Measurements from ENCODE around the gene DNAJB2.

Gene DNAJB2

DNA sequence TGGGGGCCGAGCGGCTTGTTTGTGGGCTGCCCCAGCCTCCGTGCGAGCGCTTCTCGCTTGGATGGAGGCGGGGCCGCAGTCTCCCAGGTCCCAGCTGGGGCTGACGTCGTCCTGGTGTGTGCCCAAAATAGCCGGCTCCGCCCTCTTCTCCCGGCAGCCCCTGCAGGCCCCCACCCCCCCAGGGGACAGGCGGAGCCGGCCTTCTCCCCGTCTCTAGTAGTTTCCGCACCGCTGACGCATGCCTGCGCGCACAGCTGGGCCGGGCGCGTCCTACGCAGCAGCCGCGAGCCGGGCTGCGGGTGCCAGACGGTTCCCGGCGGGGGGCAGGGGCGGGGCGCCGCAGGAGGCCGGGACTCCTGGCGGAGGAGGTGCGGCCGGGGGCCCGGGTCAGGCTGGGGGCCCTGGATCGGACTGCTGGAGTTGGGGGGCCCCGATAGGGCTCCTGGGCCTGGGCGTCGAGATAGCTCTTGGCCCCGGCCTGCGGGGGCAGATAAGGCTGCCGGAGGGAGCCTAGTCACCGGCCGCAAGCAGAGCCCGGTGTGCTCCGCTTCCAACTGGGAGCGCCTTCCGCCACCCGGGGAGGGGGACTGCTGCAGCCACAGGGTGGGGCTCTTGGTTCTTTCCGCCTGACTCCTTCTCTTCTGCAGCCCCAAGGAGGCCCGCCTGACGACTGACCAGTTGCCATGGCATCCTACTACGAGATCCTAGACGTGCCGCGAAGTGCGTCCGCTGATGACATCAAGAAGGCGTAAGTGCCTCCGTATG lies at the start of gene DNAJB2:
TSS of gene DNAJB2 (plus strand) at position 216 of the 765 bp plus-strand sequence. CDS start at position 684, 468 bp downstream.
- in situ Hi-C loops (cut with MboI; ENCODE audit: low sequenced_read_pairs) = no loop called here

DNA sequence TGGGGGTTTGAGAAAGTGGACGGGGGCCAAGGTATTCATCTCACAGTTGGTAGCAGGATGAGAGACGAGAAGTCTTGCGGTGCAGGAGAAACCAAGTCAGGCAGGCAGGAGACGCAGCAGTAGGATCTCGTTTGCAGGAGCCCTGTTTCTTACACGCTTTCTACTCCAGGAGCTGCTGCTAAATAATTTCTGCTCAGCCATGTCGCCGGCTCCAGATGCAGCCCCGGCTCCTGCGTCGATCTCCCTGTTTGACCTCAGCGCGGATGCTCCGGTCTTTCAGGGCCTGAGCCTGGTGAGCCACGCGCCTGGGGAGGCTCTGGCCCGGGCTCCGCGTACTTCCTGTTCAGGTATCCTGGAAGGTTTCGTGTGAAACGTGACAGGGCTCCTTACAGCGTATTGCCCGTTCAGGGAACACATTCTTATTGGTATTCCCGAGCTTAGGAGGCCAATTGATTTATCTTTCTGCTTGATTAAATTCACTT lies 49.1 kb upstream of the DNAJB2 start:
- in situ Hi-C loops (cut with MboI; ENCODE audit: low sequenced_read_pairs) = no loop called here

- in situ Hi-C loops (cut with MboI; ENCODE audit: low sequenced_read_pairs) = no loop called here
Measured at GRCh38 chr2:219234331-219234730, 44.8 kb upstream of the DNAJB2 start.

- in situ Hi-C loops (cut with MboI; ENCODE audit: low sequenced_read_pairs) = no loop called here
Measured at GRCh38 chr2:219243291-219243761, 35.8 kb upstream of the DNAJB2 start.

- in situ Hi-C loops (cut with MboI; ENCODE audit: low sequenced_read_pairs) = no loop called here
Measured at GRCh38 chr2:219244789-219245147, 34.4 kb upstream of the DNAJB2 start.

GRCh38 chr2:219245148-219245898 lies 33.8 kb upstream of the DNAJB2 start, which contains the start of the genes GLB1L and STK16:
Gene GLB1L (minus strand): TSS chr2:219245444. CDS start chr2:219243573, 1,871 bp downstream.
Gene STK16 (plus strand): TSS chr2:219245479. CDS start chr2:219246000, 521 bp downstream.
- in situ Hi-C loops (cut with MboI; ENCODE audit: low sequenced_read_pairs) = no loop called here

DNA sequence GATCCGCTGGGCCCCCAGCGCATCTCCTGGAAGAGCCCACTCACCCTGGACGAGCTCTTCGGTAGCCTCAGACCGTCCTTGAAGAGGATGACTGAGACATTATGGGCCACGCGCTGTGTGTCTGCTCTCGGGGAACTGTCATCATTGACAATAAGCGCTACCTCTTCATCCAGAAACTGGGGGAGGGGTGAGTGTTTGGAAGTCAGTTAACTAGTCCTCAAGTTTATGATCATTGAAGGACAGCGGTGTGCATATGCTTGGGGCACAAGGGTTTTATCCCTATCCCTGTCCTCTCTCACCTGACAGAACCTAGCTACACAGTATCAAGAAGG lies 33.3 kb upstream of the DNAJB2 start:
- in situ Hi-C loops (cut with MboI; ENCODE audit: low sequenced_read_pairs) = no loop called here

DNA sequence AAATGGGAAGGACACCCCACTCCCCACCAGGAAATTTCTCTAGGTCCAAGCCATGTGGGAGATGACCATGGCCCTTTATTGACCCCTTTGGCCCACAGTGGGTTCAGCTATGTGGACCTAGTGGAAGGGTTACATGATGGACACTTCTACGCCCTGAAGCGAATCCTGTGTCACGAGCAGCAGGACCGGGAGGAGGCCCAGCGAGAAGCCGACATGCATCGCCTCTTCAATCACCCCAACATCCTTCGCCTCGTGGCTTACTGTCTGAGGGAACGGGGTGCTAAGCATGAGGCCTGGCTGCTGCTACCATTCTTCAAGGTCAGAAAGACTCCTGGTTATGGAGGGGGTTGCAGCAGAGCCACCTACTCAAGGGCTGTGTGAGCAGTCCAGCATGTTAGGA lies 32.6 kb upstream of the DNAJB2 start:
- in situ Hi-C loops (cut with MboI; ENCODE audit: low sequenced_read_pairs) = no loop called here

- in situ Hi-C loops (cut with MboI; ENCODE audit: low sequenced_read_pairs) = no loop called here
Measured at GRCh38 chr2:219247678-219248642, 31.2 kb upstream of the DNAJB2 start.

GRCh38 chr2:219248845-219249202 lies 30.3 kb upstream of the DNAJB2 start:
- in situ Hi-C loops (cut with MboI; ENCODE audit: low sequenced_read_pairs) = no loop called here

DNA sequence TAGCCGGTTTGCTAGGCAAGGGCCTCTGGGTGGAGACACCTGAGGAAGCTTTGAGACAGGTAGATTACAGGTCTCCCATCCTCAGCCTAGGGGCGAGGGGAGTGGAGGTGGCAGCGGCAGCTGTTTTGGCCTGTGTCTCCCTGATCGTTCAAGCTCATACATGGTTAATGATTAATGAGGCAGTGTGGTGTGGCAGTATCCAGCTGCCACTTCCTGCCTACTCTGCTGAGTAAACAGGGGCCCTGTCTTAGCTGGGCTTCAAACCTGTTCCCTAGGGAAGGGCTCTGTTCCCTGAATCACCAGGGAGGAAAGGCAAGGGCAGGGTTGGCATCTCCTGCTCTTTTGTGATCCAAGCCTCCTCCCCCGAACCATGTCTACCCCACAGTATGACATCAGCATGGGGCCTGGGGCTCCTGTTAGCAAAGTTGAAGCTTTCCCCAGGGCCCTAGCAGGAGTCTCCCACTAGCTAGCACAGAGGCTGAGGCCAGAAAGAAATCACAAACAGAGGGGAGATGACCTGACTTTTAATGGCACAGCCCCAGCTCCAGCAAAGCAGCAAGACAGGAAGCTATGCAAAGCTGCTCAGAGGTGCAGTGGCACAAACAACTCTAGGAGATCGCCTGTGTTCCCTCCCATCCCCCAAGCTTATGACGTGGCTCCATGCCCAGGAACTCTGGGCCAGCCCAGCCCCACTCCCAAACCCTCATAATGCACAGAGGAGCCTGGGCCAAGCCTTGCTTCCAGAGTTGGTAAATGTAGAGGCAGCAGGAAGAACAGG lies 29.8 kb upstream of the DNAJB2 start:
- in situ Hi-C loops (cut with MboI; ENCODE audit: low sequenced_read_pairs) = no loop called here

GRCh38 chr2:219250049-219250781 lies 29.0 kb upstream of the DNAJB2 start:
- in situ Hi-C loops (cut with MboI; ENCODE audit: low sequenced_read_pairs) = no loop called here

DNA sequence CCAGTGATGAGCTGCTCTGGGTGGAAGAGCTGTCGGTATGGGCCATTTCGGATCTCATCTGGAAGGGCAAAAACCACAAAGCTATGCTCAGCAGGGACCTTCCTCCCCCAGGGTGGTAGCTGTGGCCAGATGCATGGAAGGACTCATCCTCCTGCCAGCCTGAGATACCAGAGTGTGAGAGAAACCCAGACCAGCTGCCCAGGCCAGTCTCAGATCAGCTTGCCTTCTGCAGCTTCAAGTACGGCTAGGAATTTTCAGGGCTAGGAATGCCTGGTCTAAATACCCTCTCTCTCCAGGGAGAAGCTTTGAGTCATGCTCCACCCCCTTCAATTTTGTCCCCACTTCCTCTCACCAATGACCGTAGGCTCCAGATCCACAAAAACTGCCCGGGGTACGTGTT lies 27.5 kb upstream of the DNAJB2 start:
- in situ Hi-C loops (cut with MboI; ENCODE audit: low sequenced_read_pairs) = no loop called here

GRCh38 chr2:219252084-219252483 lies 27.1 kb upstream of the DNAJB2 start:
- in situ Hi-C loops (cut with MboI; ENCODE audit: low sequenced_read_pairs) = no loop called here

DNA sequence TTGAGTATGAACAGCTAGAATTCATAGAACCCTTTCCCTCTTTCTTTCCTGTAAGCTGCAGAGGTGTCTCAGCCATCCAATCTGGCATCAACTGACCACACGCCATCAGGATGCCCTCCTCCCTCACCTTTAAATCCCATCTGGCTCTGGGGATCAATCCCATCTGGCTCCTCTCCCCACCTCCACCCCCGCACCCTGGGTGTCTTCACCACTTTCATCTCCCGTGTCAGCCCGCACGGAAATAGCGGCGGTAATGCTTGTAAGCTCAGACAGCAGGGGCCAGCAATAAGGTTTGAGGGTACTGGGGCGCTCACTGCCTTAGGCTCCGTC lies 26.6 kb upstream of the DNAJB2 start:
- in situ Hi-C loops (cut with MboI; ENCODE audit: low sequenced_read_pairs) = no loop called here

DNA sequence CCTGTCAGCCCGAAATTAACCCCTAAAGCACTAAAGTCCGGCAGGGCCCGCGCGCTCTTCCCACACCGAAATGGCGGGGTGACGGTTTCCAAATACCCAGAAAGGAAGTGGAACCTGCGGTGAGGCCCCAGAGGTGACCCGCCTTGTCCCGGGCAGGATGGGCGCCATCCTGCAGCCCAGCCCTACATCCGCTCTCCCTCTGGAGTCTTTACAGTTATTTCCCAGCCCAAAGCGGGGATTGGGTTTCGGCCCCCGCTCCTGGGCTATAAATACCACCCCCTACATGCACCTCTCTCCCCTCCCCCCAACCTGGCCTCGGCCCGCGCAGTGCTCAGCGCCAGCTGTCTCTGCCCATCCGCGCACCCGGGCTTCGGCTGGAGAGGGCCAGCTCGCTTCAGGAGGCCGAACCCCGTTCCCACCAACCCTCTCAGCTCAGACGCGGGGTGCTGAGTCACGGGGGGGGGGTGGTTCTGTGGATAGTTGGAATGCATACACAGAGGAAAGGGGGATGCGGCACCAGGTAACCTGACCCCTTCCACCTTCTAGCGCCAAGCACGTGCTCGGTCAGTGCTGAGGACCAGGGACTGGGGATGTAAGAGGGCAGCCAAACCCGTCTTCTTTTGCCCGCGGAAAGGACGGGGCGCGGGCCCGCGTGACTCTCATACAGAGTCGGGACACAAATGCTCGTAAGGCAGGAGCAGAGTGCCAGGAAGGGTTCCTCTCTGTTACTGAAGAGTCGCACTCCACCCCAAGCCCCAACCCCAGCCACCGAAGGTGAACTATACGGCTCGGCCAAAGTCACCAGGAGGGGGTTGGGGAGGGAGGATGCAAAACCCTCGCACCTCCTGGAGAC lies 26.0 kb upstream of the DNAJB2 start, which contains the start of gene TUBA4B:
TSS of gene TUBA4B (plus strand) at position 344 of the 853 bp plus-strand sequence. CDS start at position 509, 165 bp downstream.
- in situ Hi-C loops (cut with MboI; ENCODE audit: low sequenced_read_pairs) = no loop called here

GRCh38 chr2:219253753-219254589 lies 25.2 kb upstream of the DNAJB2 start, which contains the start of gene TUBA4A:
Gene TUBA4A (minus strand): TSS chr2:219253918. CDS start chr2:219253858, 60 bp downstream.
- in situ Hi-C loops (cut with MboI; ENCODE audit: low sequenced_read_pairs) = no loop called here
